NCI-H345 treated with DMSO at 0.1 percent for 48 hours (cell line): ENCODE measurements around the gene SMIM32.
A peak's percentile ranks its signal among the peaks of the same experiment; 100 is the strongest.

Experiments
- DNase-seq: peaks from one replicate; lab custom pipeline; 2025; ENCODE audit not compliant: unreplicated experiment; lab: John Stamatoyannopoulos, UW

The SMIM32 gene

DNA sequence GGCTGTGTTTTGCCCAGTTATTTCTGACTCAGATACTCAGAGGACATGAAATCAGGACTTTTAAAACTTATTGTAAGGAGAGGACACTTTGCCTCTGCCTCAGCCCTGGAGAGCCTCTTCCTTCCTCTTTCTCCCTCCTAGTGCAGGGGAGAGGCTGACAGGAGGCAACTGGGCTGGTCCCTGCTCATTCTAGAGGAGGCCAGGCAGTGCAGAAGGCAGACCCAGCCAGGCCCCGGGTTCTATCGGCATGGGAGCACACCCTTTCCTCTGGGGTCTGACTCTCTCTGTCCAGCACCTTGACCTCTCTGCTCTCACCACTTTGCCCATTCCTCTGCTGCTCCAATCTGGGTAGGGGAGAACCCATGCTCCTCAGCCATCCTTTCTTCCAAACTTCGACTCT lies 16.0 kb upstream of the SMIM32 start:
- DNase-seq = no peak

GRCh38 chr5:136207631-136208030 lies 14.7 kb upstream of the SMIM32 start:
- DNase-seq = no peak

GRCh38 chr5:136206361-136206760 lies 13.4 kb upstream of the SMIM32 start:
- DNase-seq = no peak

- DNase-seq = no peak
Observed at GRCh38 chr5:136205941-136206340, 13.0 kb upstream of the SMIM32 start.

DNA sequence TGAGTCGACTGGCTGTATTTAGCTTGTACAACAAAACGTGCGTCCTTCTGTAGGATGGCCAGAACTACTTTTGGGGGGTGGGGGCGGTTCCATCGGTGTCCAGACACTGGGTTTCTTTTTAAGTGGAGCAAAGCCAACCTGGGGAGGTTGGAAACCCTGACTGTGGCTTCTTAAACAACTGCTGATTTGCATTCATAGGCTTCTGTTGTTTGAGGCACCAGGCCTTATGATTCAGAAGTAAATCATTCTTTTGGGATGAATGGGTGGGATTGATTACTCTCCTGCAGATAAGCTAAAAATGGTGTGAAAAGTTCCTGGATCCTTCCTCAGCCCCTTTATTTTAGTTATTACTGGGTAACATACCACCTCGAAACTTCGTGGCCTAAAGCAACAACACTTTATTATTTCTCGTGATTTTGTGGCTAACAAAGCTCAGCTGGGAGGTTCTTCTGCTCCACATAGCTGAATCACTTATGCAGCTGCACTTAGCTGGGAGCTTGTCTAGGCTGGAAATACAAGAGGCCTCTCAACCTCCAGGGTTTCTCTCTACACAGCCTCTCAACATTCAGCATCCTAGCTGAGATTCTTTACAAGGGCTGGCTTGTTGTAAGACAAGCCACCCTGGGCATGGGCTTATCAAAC lies 12.2 kb upstream of the SMIM32 start:
- no peak for DNase-seq

- no peak for DNase-seq
Observed at GRCh38 chr5:136203303-136203922, 10.5 kb upstream of the SMIM32 start.

GRCh38 chr5:136202469-136203205 lies 9.7 kb upstream of the SMIM32 start:
- no peak for DNase-seq

- no peak for DNase-seq
Observed at GRCh38 chr5:136201870-136202269, 8.9 kb upstream of the SMIM32 start.

GRCh38 chr5:136200761-136201160 lies 7.8 kb upstream of the SMIM32 start:
- DNase-seq = no peak

- no peak for DNase-seq
Observed at GRCh38 chr5:136200130-136200529, 7.2 kb upstream of the SMIM32 start.

DNA sequence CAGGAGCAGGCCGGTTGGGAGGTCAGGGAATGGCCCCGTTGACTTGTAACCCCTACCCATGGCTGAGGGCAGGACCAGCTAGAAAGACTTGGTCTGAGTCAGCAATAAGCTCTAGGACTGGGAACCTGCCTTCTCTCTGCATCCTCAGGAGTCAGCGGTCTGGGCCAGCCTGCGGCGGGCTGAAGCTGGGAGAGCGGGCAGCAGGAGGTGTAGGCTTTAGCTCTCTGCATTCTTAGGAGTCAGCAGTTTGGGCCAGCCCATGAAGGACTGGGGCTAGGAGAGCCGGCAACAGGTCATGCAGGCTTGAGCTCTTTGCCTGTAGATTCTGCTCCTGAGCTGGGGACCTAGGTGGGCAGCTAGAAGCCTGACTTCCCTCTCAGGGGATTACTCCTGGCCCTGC lies 6.4 kb upstream of the SMIM32 start:
- no peak for DNase-seq

DNA sequence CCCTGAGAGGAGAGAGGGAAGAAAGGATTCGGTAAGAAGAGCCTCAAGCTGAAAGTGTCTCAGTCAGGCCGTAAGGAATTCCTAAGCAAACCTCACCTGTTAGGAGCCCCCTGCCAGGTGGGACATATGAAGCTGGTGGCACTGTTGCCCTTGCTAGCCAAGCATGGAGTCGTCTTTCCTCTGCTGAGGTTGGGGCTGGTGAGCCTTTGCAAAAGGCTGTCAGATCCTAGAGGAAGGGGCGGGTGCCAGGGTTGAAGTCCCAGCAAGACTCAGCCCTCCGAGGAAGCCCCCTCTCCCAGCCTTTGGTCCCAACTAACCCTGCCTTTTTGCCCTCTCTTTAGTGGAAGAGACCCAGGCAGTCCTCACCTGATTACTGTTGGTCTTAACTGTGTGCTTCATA lies 5.5 kb upstream of the SMIM32 start:
- no peak for DNase-seq

GRCh38 chr5:136197462-136198142 lies 4.6 kb upstream of the SMIM32 start:
- no peak for DNase-seq

DNA sequence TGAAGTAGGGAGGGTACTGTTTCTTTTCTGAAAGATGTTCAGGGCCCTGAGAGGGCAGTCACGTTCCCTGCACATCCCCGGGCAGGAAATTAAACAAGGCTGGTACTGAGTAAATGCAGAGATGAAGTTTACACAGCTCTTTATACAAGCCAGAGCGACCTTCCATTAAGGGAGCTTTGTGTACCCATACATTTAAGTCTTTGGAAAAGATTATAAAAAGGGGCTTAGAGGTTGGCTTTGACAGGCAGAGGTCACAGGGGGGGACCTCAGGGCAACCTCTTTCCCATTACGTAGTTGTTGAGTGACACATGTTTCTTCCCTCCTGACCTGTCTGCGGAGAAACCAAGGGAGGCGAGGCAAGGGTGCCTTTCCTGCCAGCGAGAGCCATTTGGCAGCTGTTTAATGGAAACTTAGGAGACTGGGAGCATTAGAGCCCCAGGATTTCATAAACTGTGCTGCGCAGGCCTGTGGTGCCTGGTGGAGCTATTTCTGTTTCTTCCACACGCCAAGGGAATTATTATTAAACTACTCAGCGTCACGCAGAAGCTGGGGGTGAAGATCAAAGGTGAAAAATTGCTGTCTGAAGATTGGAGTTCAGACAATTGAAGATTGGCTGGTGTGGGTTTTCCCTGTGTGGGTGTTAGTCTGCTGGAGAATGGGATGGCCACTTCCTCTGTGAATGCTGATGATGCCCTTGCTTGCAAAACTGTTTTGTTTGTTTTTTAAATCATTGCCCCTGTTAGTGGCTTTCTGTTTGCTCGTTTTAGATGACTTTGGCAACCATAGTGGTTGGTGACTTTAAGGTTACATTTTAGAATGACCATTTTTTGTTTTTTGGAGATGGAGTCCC lies 3.2 kb upstream of the SMIM32 start:
- DNase-seq = no peak

- DNase-seq = no peak
Observed at GRCh38 chr5:136194576-136194975, 1.6 kb upstream of the SMIM32 start.

GRCh38 chr5:136193322-136193935 lies 467 bp upstream of the SMIM32 start:
- DNase-seq = peak; percentile 57

GRCh38 chr5:136192015-136192525 lies 892 bp downstream of the SMIM32 start:
- peak; percentile 5 for DNase-seq

GRCh38 chr5:136191304-136192014 lies 1.5 kb downstream of the SMIM32 start:
- DNase-seq = no peak

GRCh38 chr5:136190904-136191303 lies 2.1 kb downstream of the SMIM32 start:
- no peak for DNase-seq
